GM12801 (cell line): ENCODE results near the gene PRKRIP1.

Source experiments
- TF ChIP-seq, protein P1 (sequence below): IDR thresholded peaks from one replicate; pipeline ENCODE4 v1.5.1; 2011; ENCODE audit warnings: control low read depth; ENCODE audit not compliant: insufficient read length; ENCODE audit errors: extremely low read depth

The PRKRIP1 gene

GRCh38 chr7:102415685-102416225 lies 19.6 kb downstream of the PRKRIP1 start:
- TF ChIP-seq, protein P1, sequence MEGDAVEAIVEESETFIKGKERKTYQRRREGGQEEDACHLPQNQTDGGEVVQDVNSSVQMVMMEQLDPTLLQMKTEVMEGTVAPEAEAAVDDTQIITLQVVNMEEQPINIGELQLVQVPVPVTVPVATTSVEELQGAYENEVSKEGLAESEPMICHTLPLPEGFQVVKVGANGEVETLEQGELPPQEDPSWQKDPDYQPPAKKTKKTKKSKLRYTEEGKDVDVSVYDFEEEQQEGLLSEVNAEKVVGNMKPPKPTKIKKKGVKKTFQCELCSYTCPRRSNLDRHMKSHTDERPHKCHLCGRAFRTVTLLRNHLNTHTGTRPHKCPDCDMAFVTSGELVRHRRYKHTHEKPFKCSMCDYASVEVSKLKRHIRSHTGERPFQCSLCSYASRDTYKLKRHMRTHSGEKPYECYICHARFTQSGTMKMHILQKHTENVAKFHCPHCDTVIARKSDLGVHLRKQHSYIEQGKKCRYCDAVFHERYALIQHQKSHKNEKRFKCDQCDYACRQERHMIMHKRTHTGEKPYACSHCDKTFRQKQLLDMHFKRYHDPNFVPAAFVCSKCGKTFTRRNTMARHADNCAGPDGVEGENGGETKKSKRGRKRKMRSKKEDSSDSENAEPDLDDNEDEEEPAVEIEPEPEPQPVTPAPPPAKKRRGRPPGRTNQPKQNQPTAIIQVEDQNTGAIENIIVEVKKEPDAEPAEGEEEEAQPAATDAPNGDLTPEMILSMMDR, result no peak

GRCh38 chr7:102416406-102416805 lies 20.2 kb downstream of the PRKRIP1 start:
- TF ChIP-seq, protein P1, result no peak

GRCh38 chr7:102417105-102417504 lies 20.9 kb downstream of the PRKRIP1 start:
- TF ChIP-seq, protein P1, result no peak

GRCh38 chr7:102418592-102418991 lies 22.4 kb downstream of the PRKRIP1 start:
- TF ChIP-seq, protein P1, result no peak

DNA sequence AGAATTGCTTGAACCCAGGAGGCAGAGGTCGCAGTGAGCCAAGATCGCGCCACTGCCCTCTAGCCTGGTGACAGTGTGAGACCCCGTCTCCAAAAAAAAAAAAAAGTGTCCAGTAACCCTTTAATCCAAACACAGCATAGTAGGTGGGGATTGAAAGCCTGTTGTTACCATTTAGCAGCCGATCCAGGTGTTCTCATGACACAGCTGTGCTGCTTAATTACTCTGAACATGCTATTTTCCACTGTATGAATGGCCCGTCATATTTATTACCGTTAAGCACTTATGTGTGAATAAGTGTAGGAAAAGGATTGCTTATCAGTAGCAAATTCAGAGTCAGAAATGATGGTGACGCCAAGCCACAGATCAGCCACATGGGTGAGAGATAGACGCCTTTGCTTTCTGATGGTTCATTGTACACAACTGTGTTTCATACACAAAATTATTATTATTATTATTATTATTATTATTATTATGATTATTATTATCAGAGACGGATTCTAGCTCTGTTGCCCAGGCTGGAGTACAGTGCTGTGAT lies 25.6 kb downstream of the PRKRIP1 start:
- TF ChIP-seq, protein P1, result no peak

- TF ChIP-seq, protein P1, result no peak
These were observed 28.0 kb downstream of the PRKRIP1 start for GRCh38 chr7:102424129-102424551.

- TF ChIP-seq, protein P1, result no peak
These were observed 28.6 kb downstream of the PRKRIP1 start for GRCh38 chr7:102424787-102425218.
